ENCODE data around the gene ZNF665. TPM values are rescaled to one million over a fixed set of nuclear protein-coding genes. Genes with fewer than 3 reads are reported as not detected.

ZNF665 gene
- total RNA-seq (2013) = 1.3 TPM
- polyA plus RNA-seq (1 to 10 TPM in 1 of 3 donors, under 1 TPM in 2; 0.68 to 1.7 (median 0.88) TPM), polyA minus RNA-seq (0.28 and 0.32 TPM in 2 replicates), total RNA-seq (0 to 1.3 (median 0.34) reads per million in 11 experiments)

GRCh38 chr19:53192771-53193534 lies at the start of gene ZNF665:
Gene ZNF665, minus strand, starts transcription at chr19:53193358. Its CDS starts 10,460 bp downstream, at chr19:53182898.
- Histone ChIP-seq H3K27ac (ENCODE audit: low read depth in 1 of 2, low read length in 2 of 2) (peak within 1 kb of the TSS; percentile 19 to 89), H3K9ac (ENCODE audit: insufficient read depth, low read length, poor library complexity, severe bottlenecking) (peak within 1 kb of the TSS; percentile 77), H3K9me3 (replicated peaks in 1 of 2; ENCODE audit: control insufficient read depth in 1 of 2, insufficient read depth in 1 of 2, low read length in 2 of 2) (peaks cover 27 to 50% of the 10 kb centered on the region in 2 donors), H2AFZ (ENCODE audit: insufficient read depth, low read depth, low read length, poor library complexity, severe bottlenecking) (peak within 1 kb of the TSS; percentile 96), H3K36me3 (replicated peaks in 1 of 2; ENCODE audit: control insufficient read depth in 1 of 2, insufficient read depth in 2 of 2, low read length in 2 of 2) (peaks cover 0 to 12% of the 10 kb centered on the region in 2 donors), H3K4me3 (replicated peaks in 1 of 3; ENCODE audit: low read depth in 2 of 3, low read length in 3 of 3) (peak within 1 kb of the TSS; percentile 47 to 94 (median 72)), H3K4me1 (ENCODE audit: control insufficient read depth in 1 of 2, insufficient read depth in 2 of 2, low read length in 2 of 2) (peaks cover 22% of the 10 kb centered on the region in 2 donors), H3K4me2 (replicated peaks; ENCODE audit: extremely low read depth, low read length, poor library complexity, severe bottlenecking) (peak within 1 kb of the TSS; percentile 94), H3K27me3 (ENCODE audit: control insufficient read depth in 2 of 2, insufficient read depth in 2 of 2, low read length in 2 of 2) (no peaks in the 10 kb centered on the region), H3K79me2 (ENCODE audit: insufficient read depth, low read length) (peaks cover 5% of the 10 kb centered on the region), H4K20me1 (ENCODE audit: insufficient read depth, low read length) (no peaks in the 10 kb centered on the region)
- Mint-ChIP-seq H3K27me3 (ENCODE audit: low read depth in 3 of 3) (peaks cover 3 to 7% (median 4%) of the 10 kb centered on the region in 3 donors), H3K9me3 (peaks cover 25 to 70% (median 59%) of the 10 kb centered on the region in 7 donors), H3K4me1 (peaks cover 29% of the 10 kb centered on the region), H3K27ac (peak within 1 kb of the TSS; percentile 68 to 94 (median 89)), H3K4me3 (peak within 1 kb of the TSS; percentile 90 to 95), H3K36me3 (peaks cover 8 to 16% of the 10 kb centered on the region in 2 donors)
- WGBS (ENCODE audit: insufficient coverage) = under 1% methylated on average over 31 of the region's 53 CpGs
- no peak for TF ChIP-seq CTCF (IDR thresholded peaks at IDR 0.05)
- peak; percentile 66 to 80 (median 80) for DNase-seq
- intact Hi-C loops (cut with micrococcal nuclease) = loop anchor here (5.0 to 10.0 kb wide), 8 partner anchors 36 to 552 kb away; partner anchors contain the start of genes ZNF765 (in 2 of the 2), ZNF347 (in 1 of the 2), ZNF525 (in 1 of the 2) and ZNF611 (in 1 of the 2)

GRCh38 chr19:53237114-53237777 lies 44.1 kb upstream of the ZNF665 start:
- no peak overlapping the region for H3K4me2 ChIP-seq (replicated peaks; ENCODE audit: extremely low read depth, low read length, poor library complexity, severe bottlenecking)
- H3K9ac ChIP-seq (ENCODE audit: insufficient read depth, low read length, poor library complexity, severe bottlenecking) = no peak overlapping the region
- H4K20me1 ChIP-seq (ENCODE audit: insufficient read depth, low read length) = no peaks in the 10 kb centered on the region
- Mint-ChIP-seq H3K4me3 (no peak overlapping the region), H3K27ac (no peak overlapping the region), H3K27me3 (ENCODE audit: low read depth in 3 of 3) (no peaks in the 10 kb centered on the region), H3K9me3 (peaks cover 46 to 88% (median 85%) of the 10 kb centered on the region in 7 donors), H3K36me3 (peaks cover 16 to 18% of the 10 kb centered on the region in 2 donors), H3K4me1 (no peaks in the 10 kb centered on the region)
- H3K4me3 ChIP-seq (replicated peaks in 1 of 3; ENCODE audit: low read depth in 2 of 3, low read length in 3 of 3) = peak overlapping the region in 1 of 3 experiments; percentile 3
- WGBS (ENCODE audit: insufficient coverage) = no CpG with 5 or more reads among the region's 4 CpGs
- no peak for TF ChIP-seq CTCF (IDR thresholded peaks at IDR 0.05)
- peaks cover 50 to 100% of the 10 kb centered on the region in 2 donors for H3K9me3 ChIP-seq (replicated peaks in 1 of 2; ENCODE audit: control insufficient read depth in 1 of 2, insufficient read depth in 1 of 2, low read length in 2 of 2)
- DNase-seq = no peak
- H3K27me3 ChIP-seq (ENCODE audit: control insufficient read depth in 2 of 2, insufficient read depth in 2 of 2, low read length in 2 of 2) = no peaks in the 10 kb centered on the region
- H3K36me3 ChIP-seq (replicated peaks in 1 of 2; ENCODE audit: control insufficient read depth in 1 of 2, insufficient read depth in 2 of 2, low read length in 2 of 2) = peaks cover 0 to 26% of the 10 kb centered on the region in 2 donors
- no peaks in the 10 kb centered on the region for H3K79me2 ChIP-seq (ENCODE audit: insufficient read depth, low read length)
- intact Hi-C loops (cut with micrococcal nuclease) = no loop called here
- H2AFZ ChIP-seq (ENCODE audit: insufficient read depth, low read depth, low read length, poor library complexity, severe bottlenecking) = no peak overlapping the region
- H3K4me1 ChIP-seq (ENCODE audit: control insufficient read depth in 1 of 2, insufficient read depth in 2 of 2, low read length in 2 of 2) = no peaks in the 10 kb centered on the region
- no peak overlapping the region for H3K27ac ChIP-seq (ENCODE audit: low read depth in 1 of 2, low read length in 2 of 2)
